HAP-1 (cell line): ENCODE results near the gene CCDC51.

ENCODE experiments used
- DNase-seq, 2 experiments: peaks; one replicate each; pipeline ENCODE4 v3.0.0-alpha.2; 2016 to 2020; ENCODE audit warnings: low spot score in 2 of 2
- H3K27me3 ChIP-seq: fragments of 250-450 bp; sonication (Bioruptor Pico); 2 replicates; pipeline ENCODE4 v1.5.1; 2020; ENCODE audit warnings: low read depth, mild to moderate bottlenecking, moderate library complexity
- H3K36me3 ChIP-seq: fragments of 250-450 bp; sonication (Bioruptor Pico); replicated peaks from 2 replicates; pipeline ENCODE4 v1.5.1; 2020; ENCODE audit warnings: mild to moderate bottlenecking
- H3K4me1 ChIP-seq: fragments of 250-450 bp; sonication (Bioruptor Pico); 2 replicates; pipeline ENCODE4 v1.5.1; 2020; ENCODE audit warnings: mild to moderate bottlenecking
- H3K4me3 ChIP-seq: fragments of 250-450 bp; sonication (Bioruptor Pico); 2 replicates; pipeline ENCODE4 v1.5.1; 2020; ENCODE audit warnings: mild to moderate bottlenecking, moderate library complexity
- H3K9me3 ChIP-seq: fragments of 250-450 bp; sonication (Bioruptor Pico); 2 replicates; pipeline ENCODE4 v1.5.1; 2020; ENCODE audit warnings: mild to moderate bottlenecking, moderate library complexity
- in situ Hi-C: fragments of 300-500 bp; cut with MboI; formaldehyde crosslinking; loops from 3 replicates; pipeline ENCODE4 v1.14.3; 2020; ENCODE audit warnings: low sequenced_read_pairs, inconsistent platforms, mixed read lengths

The CCDC51 gene

GRCh38 chr3:48435223-48435595 is 4.7 kb downstream of the CCDC51 start:
- Histone ChIP-seq H3K4me3 (no peak overlapping the region), H3K4me1 (peaks cover 20% of the 10 kb centered on the region), H3K9me3 (no peaks in the 10 kb centered on the region), H3K36me3 (peaks cover 27% of the 10 kb centered on the region), H3K27me3 (no peaks in the 10 kb centered on the region)
- in situ Hi-C loops = loop anchor here (5.0 kb wide), 3 partner anchors 163 to 243 kb away; no protein-coding TSS in a partner anchor
- peak in 1 of 2 experiments; percentile 5 for DNase-seq

- H3K9me3 ChIP-seq = no peaks in the 10 kb centered on the region
- H3K27me3 ChIP-seq = no peaks in the 10 kb centered on the region
- H3K36me3 ChIP-seq = peaks cover 27% of the 10 kb centered on the region
- no peak overlapping the region for H3K4me3 ChIP-seq
- in situ Hi-C loops = loop anchor here (5.0 kb wide), 3 partner anchors 162 to 242 kb away; no protein-coding TSS in a partner anchor
- peaks cover 23% of the 10 kb centered on the region for H3K4me1 ChIP-seq
- DNase-seq = peak in 1 of 2 experiments; percentile 22
Measured at GRCh38 chr3:48434591-48435222, 5.2 kb downstream of the CCDC51 start.

GRCh38 chr3:48433472-48434118 is 6.3 kb downstream of the CCDC51 start:
- DNase-seq = peak; percentile 66 to 78
- Histone ChIP-seq H3K4me3 (no peak overlapping the region), H3K36me3 (peaks cover 27% of the 10 kb centered on the region), H3K9me3 (no peaks in the 10 kb centered on the region), H3K4me1 (peaks cover 18% of the 10 kb centered on the region), H3K27me3 (no peaks in the 10 kb centered on the region)
- in situ Hi-C loops = no loop called here

- Histone ChIP-seq H3K4me3 (no peak overlapping the region), H3K9me3 (no peaks in the 10 kb centered on the region), H3K27me3 (no peaks in the 10 kb centered on the region), H3K36me3 (peaks cover 27% of the 10 kb centered on the region), H3K4me1 (peaks cover 24% of the 10 kb centered on the region)
- DNase-seq = peak in 1 of 2 experiments; percentile 31
- in situ Hi-C loops = no loop called here
Measured at GRCh38 chr3:48432411-48433371, 7.2 kb downstream of the CCDC51 start.

- H3K4me1 ChIP-seq = peaks cover 24% of the 10 kb centered on the region
Measured at GRCh38 chr3:48431224-48432029, 8.5 kb downstream of the CCDC51 start.

GRCh38 chr3:48430708-48431101 is 9.2 kb downstream of the CCDC51 start:
- in situ Hi-C loops = no loop called here

More at GRCh38 chr3:48431224-48432029, 8.5 kb downstream of the CCDC51 start:
- Histone ChIP-seq H3K27me3 (no peaks in the 10 kb centered on the region), H3K4me3 (no peak overlapping the region), H3K9me3 (no peaks in the 10 kb centered on the region), H3K36me3 (peaks cover 27% of the 10 kb centered on the region)
- in situ Hi-C loops = no loop called here
- no peak for DNase-seq

GRCh38 chr3:48429960-48430707 is 9.8 kb downstream of the CCDC51 start, which contains the start of gene PLXNB1:
TSS of gene PLXNB1 (minus strand) at chr3:48430086. CDS start at chr3:48424611, 5,475 bp downstream.
- in situ Hi-C loops = no loop called here
- H3K27me3 ChIP-seq = no peaks in the 10 kb centered on the region
- H3K9me3 ChIP-seq = no peaks in the 10 kb centered on the region
- peak within 1 kb of the TSS; percentile 57 for H3K4me3 ChIP-seq
- peak in 1 of 2 experiments; percentile 63 for DNase-seq
- peaks cover 27% of the 10 kb centered on the region for H3K36me3 ChIP-seq
- peaks cover 24% of the 10 kb centered on the region for H3K4me1 ChIP-seq

More at GRCh38 chr3:48430708-48431101, 9.2 kb downstream of the CCDC51 start:
- Histone ChIP-seq H3K9me3 (no peaks in the 10 kb centered on the region), H3K36me3 (peaks cover 27% of the 10 kb centered on the region), H3K4me3 (no peak overlapping the region), H3K27me3 (no peaks in the 10 kb centered on the region), H3K4me1 (peaks cover 24% of the 10 kb centered on the region)
- no peak for DNase-seq

- in situ Hi-C loops = no loop called here
- Histone ChIP-seq H3K36me3 (peaks cover 25% of the 10 kb centered on the region), H3K9me3 (no peaks in the 10 kb centered on the region), H3K27me3 (no peaks in the 10 kb centered on the region), H3K4me1 (peaks cover 22% of the 10 kb centered on the region), H3K4me3 (peak overlapping the region; percentile 57)
- peak; percentile 32 to 78 for DNase-seq
Measured at GRCh38 chr3:48429317-48429959, 10.5 kb downstream of the CCDC51 start.

GRCh38 chr3:48428572-48429316 is 11.2 kb downstream of the CCDC51 start:
- peaks cover 17% of the 10 kb centered on the region for H3K4me1 ChIP-seq
- in situ Hi-C loops = no loop called here
- DNase-seq = peak; percentile 27 to 60

GRCh38 chr3:48428088-48428571 is 11.8 kb downstream of the CCDC51 start:
- peaks cover 17% of the 10 kb centered on the region for H3K36me3 ChIP-seq
- H3K4me3 ChIP-seq = peak overlapping the region; percentile 57
- H3K4me1 ChIP-seq = peaks cover 11% of the 10 kb centered on the region
- DNase-seq = no peak
- no peaks in the 10 kb centered on the region for H3K27me3 ChIP-seq
- no peaks in the 10 kb centered on the region for H3K9me3 ChIP-seq
- in situ Hi-C loops = no loop called here

More at GRCh38 chr3:48428572-48429316, 11.2 kb downstream of the CCDC51 start:
- peak overlapping the region; percentile 57 for H3K4me3 ChIP-seq
- H3K27me3 ChIP-seq = no peaks in the 10 kb centered on the region
- no peaks in the 10 kb centered on the region for H3K9me3 ChIP-seq
- H3K36me3 ChIP-seq = peaks cover 21% of the 10 kb centered on the region

GRCh38 chr3:48427630-48427962 is 12.3 kb downstream of the CCDC51 start:
- peaks cover 9% of the 10 kb centered on the region for H3K4me1 ChIP-seq
- DNase-seq = no peak
- no peaks in the 10 kb centered on the region for H3K9me3 ChIP-seq
- no peak overlapping the region for H3K4me3 ChIP-seq
- H3K27me3 ChIP-seq = no peaks in the 10 kb centered on the region
- in situ Hi-C loops = no loop called here
- H3K36me3 ChIP-seq = peaks cover 11% of the 10 kb centered on the region
